ENCODE measurements around the gene AP1S1.

AP1S1 gene

DNA sequence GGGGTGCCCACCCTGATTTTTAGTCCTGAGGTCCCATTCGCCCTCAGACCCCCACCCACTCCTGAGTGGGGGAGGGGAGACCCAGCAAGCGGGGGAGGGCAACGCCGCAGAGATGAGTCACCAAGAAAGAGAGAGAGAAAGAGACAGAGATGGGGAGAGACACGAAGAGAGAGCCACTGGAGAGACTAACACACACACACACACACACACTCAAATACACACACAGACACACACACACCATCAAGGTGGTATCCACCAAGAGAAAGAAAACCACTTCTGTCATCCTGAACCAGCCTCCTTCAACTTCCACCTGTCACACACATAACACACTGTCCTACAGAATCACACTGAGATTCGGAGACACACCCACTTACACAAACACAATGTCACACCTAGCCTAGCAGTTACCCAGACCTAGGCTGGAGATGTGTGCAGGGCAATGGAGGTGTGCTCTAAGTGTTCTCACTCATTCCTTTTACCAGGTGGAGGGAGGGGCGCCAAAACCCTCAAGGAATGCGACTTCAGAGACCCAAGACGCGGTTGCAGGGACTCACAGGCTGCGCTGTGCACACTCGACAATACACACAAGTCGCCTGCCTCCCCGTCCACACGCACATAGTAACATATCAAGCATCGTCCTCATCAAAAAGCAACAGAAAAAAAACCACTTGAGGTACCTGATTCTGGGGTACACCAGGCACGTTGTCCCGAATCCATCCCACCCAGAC lies 15.0 kb downstream of the AP1S1 start:
- no peak for TF ChIP-seq GATA2 (IDR thresholded peaks at IDR 0.05; ENCODE audit: low read depth, low read length)
- TF ChIP-seq GATA3 (IDR thresholded peaks at IDR 0.05; ENCODE audit: low read depth, low read length) = no peak

GRCh38 chr7:101169838-101170551 lies 15.7 kb downstream of the AP1S1 start:
- peak; percentile 93 for TF ChIP-seq GATA2 (IDR thresholded peaks at IDR 0.05; ENCODE audit: low read depth, low read length)
- TF ChIP-seq GATA3 (IDR thresholded peaks at IDR 0.05; ENCODE audit: low read depth, low read length) = no peak

DNA sequence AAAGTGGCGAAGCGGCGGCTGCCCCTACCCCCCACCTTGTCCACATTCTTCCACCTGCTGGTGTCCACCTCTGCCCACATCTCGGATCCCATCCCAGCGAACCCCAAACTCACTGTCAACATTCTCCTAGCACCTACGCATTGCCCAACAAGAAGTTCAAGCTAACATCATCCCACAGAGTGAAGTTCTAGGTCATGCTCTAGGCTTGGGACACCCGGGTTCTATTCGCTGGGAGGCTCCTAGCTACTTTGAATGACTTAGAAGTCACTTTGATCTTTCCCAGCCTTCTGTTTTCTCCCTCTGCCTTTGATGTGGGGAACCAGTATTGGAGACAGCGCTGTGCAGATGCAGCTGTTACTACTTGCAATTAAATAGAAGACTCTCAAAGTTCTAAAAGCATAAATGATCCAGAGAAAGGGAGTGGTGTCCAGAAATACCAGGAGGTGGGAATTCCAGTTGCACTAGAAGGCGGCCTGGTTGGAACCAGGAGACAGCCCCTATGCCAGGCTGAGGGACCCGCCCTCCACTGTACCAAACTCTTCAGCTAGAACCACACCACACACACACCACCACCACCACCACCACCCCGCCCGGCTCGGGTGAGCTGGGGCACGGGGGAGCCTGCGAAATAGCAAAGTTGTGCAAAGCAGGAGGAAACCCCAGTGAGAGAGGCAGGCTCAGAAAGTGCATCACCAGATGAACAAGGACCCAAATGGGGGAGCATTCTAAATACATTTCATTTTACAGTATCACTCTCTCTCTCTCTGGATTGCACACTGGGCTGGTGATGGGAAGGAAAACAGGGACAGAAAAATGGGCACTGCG lies 16.6 kb downstream of the AP1S1 start:
- no peak for TF ChIP-seq GATA3 (IDR thresholded peaks at IDR 0.05; ENCODE audit: low read depth, low read length)
- no peak for TF ChIP-seq GATA2 (IDR thresholded peaks at IDR 0.05; ENCODE audit: low read depth, low read length)

GRCh38 chr7:101171442-101171837 lies 17.2 kb downstream of the AP1S1 start:
- TF ChIP-seq GATA2 (IDR thresholded peaks at IDR 0.05; ENCODE audit: low read depth, low read length) (no peak), GATA3 (IDR thresholded peaks at IDR 0.05; ENCODE audit: low read depth, low read length) (no peak)

DNA sequence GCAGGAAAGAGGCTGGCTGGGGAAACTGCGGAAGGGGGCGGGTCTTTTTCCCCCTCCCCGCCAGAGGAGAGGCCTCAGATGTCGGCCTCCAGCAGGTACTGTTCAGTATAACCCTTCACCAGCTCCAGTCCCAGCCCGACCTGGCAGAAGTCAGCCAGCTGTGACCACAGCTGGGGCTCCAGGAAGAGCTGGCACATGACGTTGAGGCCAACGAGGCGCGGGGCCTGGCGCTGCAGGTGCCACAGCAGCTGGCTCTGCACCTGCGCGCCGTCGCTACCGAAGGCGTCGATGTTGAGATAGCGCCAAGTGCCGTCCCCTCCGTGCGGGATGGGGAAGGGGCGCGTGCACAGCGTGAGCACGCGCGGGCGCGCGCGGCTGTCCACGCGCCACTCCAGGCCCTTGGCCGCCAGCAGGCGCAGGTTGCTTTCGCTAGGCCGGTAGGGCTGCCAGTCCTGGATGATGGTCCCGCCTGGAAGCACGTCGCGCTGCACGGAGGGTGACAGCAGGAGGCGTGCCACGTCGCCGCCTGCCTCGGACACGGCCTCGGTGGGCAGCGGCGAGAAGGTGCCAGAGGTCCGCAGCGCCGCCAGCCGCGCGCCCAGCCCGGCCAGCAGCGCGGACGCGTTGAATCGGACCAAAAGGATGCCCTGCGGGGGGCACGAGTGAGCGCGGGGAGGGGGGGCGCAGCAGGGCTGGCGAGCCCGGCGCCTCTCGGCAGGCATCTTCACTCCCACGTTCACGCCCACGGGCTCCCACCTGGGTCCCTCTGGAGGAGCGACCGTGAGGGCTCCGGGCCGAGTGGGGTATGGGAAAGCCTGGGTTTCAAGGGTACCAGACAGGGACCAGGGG lies 18.0 kb downstream of the AP1S1 start:
- TF ChIP-seq GATA3 (IDR thresholded peaks at IDR 0.05; ENCODE audit: low read depth, low read length) = no peak
- no peak for TF ChIP-seq GATA2 (IDR thresholded peaks at IDR 0.05; ENCODE audit: low read depth, low read length)

DNA sequence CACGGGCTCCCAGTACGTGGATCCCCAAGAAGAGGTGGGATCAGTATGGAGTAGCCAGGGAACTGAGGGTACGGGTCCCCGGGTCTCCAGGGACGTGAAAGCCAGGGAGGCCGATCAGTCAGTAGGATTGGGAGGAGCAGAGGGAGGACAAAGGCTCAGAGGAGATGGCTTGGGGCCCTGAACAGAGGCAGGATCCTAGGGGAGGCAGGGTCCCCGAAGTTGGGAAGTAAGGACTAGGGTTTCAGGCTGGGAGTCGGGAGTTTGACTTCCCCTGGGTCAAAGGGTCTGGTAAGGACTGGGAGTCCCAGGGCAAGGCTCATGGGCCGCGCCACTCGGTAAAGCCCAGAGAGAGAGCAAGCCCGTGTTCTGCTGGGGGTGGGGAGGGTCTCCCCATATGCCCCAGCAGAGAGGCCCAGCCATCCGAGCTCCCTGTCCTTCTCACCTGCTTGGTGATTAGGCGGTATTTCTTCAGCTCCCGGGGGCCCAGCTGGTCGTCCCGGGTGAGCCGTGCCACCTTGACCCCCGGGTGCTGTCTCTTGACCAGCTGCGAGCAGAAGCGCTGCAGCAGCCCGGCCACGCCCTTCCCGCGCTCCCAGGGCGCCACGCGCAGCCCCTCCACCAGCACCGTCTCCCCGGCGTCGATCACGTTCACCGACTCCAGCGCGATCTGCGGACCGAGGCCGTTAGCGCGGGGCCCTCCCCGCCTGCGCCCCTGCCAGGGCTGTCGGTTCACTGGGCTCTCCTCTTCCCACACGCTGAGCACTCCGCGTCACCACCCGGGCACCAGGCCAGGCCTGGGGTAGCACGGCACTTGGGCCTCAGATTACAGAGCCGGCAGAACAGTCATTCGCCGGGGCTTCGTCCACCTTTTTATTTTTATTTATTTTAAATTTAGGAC lies 18.8 kb downstream of the AP1S1 start:
- no peak for TF ChIP-seq GATA2 (IDR thresholded peaks at IDR 0.05; ENCODE audit: low read depth, low read length)
- TF ChIP-seq GATA3 (IDR thresholded peaks at IDR 0.05; ENCODE audit: low read depth, low read length) = no peak

GRCh38 chr7:101173752-101174244 lies 19.5 kb downstream of the AP1S1 start:
- TF ChIP-seq GATA2 (IDR thresholded peaks at IDR 0.05; ENCODE audit: low read depth, low read length) = no peak
- no peak for TF ChIP-seq GATA3 (IDR thresholded peaks at IDR 0.05; ENCODE audit: low read depth, low read length)

DNA sequence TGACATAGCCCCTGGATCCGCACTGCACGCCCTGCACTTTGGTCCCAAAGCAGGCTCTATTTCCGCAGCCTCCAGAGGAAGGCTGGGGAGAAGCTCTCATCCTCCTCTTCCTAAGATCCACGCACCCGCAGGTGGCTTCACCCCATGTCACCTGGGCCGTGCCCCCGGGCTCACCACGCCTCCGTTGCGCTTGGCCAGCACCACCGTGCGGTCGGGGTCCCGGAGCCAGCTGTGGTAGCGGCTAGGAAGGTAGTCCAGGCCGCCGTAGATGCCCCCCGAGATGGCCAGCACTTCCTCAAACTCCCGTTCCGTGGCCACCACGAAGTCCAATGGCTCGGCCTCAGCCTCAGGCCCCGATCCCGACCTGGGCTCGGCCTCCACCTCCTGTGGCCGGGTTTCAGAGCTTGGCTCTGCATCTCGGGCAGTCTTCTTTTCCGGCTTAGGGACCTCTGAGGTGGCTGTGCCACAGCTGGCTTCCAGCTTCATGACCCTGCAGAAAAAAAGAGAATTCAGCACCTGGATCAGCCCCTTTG lies 20.1 kb downstream of the AP1S1 start:
- TF ChIP-seq GATA3 (IDR thresholded peaks at IDR 0.05; ENCODE audit: low read depth, low read length) = no peak
- TF ChIP-seq GATA2 (IDR thresholded peaks at IDR 0.05; ENCODE audit: low read depth, low read length) = no peak

DNA sequence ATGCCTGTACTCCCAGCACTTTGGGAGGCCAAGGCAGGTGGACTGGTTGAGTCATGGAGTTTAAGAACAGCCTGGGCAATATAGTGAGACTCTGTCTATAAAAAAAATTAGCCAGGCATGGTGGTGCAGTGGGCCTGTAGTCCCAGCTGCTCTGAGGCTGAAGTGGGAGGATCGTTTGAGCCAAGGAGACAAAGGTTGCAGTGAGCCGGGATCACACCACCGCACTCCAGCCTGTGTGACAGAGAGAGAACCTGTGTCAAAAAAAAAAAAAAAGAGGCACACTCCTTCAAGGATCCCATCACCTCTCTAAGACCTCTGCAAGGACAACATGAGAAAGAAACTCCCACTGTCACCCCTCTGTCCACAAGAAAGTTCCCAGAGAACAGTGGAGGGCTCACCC lies 21.4 kb downstream of the AP1S1 start:
- TF ChIP-seq GATA2 (IDR thresholded peaks at IDR 0.05; ENCODE audit: low read depth, low read length) (no peak), GATA3 (IDR thresholded peaks at IDR 0.05; ENCODE audit: low read depth, low read length) (no peak)

DNA sequence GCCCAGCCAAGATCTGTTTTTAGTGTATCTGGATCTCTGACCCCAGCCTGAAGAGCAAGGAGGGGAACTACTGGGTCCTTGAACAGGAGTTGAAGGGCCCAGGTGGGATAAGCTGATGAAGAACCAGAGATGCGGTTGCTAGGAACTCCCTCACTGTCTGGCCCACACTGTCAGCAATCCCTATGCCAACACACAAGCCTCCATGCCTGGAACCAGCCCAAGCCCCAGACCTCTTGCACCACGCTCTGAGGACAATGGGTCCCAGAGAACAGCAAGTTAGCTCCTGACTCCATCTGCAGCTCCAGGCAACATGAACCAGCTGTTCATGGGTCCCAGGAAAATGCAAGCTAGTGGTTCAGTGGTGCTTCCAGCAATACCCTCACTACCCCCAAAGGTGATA lies 23.4 kb downstream of the AP1S1 start:
- TF ChIP-seq GATA2 (IDR thresholded peaks at IDR 0.05; ENCODE audit: low read depth, low read length) (no peak), GATA3 (IDR thresholded peaks at IDR 0.05; ENCODE audit: low read depth, low read length) (no peak)

GRCh38 chr7:101179117-101179516 lies 24.8 kb downstream of the AP1S1 start:
- no peak for TF ChIP-seq GATA2 (IDR thresholded peaks at IDR 0.05; ENCODE audit: low read depth, low read length)
- no peak for TF ChIP-seq GATA3 (IDR thresholded peaks at IDR 0.05; ENCODE audit: low read depth, low read length)

- TF ChIP-seq GATA2 (IDR thresholded peaks at IDR 0.05; ENCODE audit: low read depth, low read length) = no peak
- no peak for TF ChIP-seq GATA3 (IDR thresholded peaks at IDR 0.05; ENCODE audit: low read depth, low read length)
These were observed 25.4 kb downstream of the AP1S1 start for GRCh38 chr7:101179713-101180112.
